Astrocyte (in vitro differentiated cells and primary cell): ENCODE results near the gene PNMT. TPM values are rescaled to one million over a fixed set of nuclear protein-coding genes. Genes with fewer than 3 reads are reported as not detected.

Source experiments
- DNase-seq: peaks from one replicate; pipeline ENCODE4 v3.0.0-alpha.2; 2010; ENCODE audit warnings: low read depth
- FAIRE-seq: peaks from 2 replicates; lab custom pipeline; 2011; peaks lifted over from hg19 to GRCh38; lab: Jason Lieb, UNC
- H2AFZ ChIP-seq: 2 replicates; pipeline ENCODE4 v1.6.0; 2012; ENCODE audit warnings: low read depth, low read length, inconsistent platforms
- H3K27ac ChIP-seq: 2 replicates; pipeline ENCODE4 v1.5.1; 2011; ENCODE audit warnings: low read depth, low read length, inconsistent platforms
- H3K27me3 ChIP-seq: 2 replicates; pipeline ENCODE4 v1.6.0; 2011; ENCODE audit warnings: low read length, inconsistent platforms; ENCODE audit not compliant: insufficient read depth
- H3K36me3 ChIP-seq: 2 replicates; pipeline ENCODE4 v1.5.1; 2011; ENCODE audit warnings: low read length, inconsistent platforms; ENCODE audit not compliant: insufficient read depth
- H3K4me1 ChIP-seq: 2 replicates; pipeline ENCODE4 v1.5.1; 2011; ENCODE audit warnings: low read length, inconsistent platforms; ENCODE audit not compliant: insufficient read depth
- H3K4me2 ChIP-seq: 2 replicates; pipeline ENCODE4 v1.6.0; 2012; ENCODE audit warnings: low read length, inconsistent platforms
- H3K4me3 ChIP-seq: 2 replicates; pipeline ENCODE4 v1.5.1; 2011; ENCODE audit warnings: low read depth, mild to moderate bottlenecking, low read length, inconsistent platforms; ENCODE audit not compliant: insufficient read depth
- H3K79me2 ChIP-seq: 2 replicates; pipeline ENCODE4 v1.6.0; 2012; ENCODE audit warnings: mild to moderate bottlenecking, low read length, inconsistent platforms; ENCODE audit not compliant: insufficient read depth
- H3K9ac ChIP-seq: 2 replicates; pipeline ENCODE4 v1.6.0; 2012; ENCODE audit warnings: mild to moderate bottlenecking, low read length, inconsistent platforms
- H3K9me3 ChIP-seq: 2 replicates; pipeline ENCODE4 v1.5.1; 2012; ENCODE audit warnings: low read depth, mild to moderate bottlenecking, low read length, inconsistent platforms; ENCODE audit not compliant: insufficient read depth
- H4K20me1 ChIP-seq: 2 replicates; pipeline ENCODE4 v1.6.0; 2012; ENCODE audit warnings: low read length, inconsistent platforms; ENCODE audit not compliant: insufficient read depth
- H3K27ac Mint-ChIP-seq: one replicate; pipeline ENCODE4 v1.8.0; 2021; ENCODE audit warnings: mild to moderate bottlenecking, mixed read lengths; ENCODE audit not compliant: unreplicated experiment
- H3K27me3 Mint-ChIP-seq: one replicate; pipeline ENCODE4 v1.8.0; 2021; ENCODE audit warnings: low read depth, mixed read lengths; ENCODE audit not compliant: unreplicated experiment
- H3K36me3 Mint-ChIP-seq: one replicate; pipeline ENCODE4 v1.8.0; 2021; ENCODE audit warnings: low read depth, mixed read lengths; ENCODE audit not compliant: unreplicated experiment
- H3K4me1 Mint-ChIP-seq: one replicate; pipeline ENCODE4 v1.8.0; 2021; ENCODE audit warnings: low read depth, mixed read lengths; ENCODE audit not compliant: unreplicated experiment
- H3K4me3 Mint-ChIP-seq: one replicate; pipeline ENCODE4 v1.8.0; 2021; ENCODE audit warnings: mild to moderate bottlenecking, moderate library complexity, mixed read lengths; ENCODE audit not compliant: unreplicated experiment
- H3K9me3 Mint-ChIP-seq: one replicate; pipeline ENCODE4 v1.8.0; 2021; ENCODE audit warnings: mild to moderate bottlenecking, mixed read lengths; ENCODE audit not compliant: unreplicated experiment
- CTCF ChIP-seq: IDR thresholded peaks from 2 replicates; pipeline ENCODE4 v1.5.1; 2011; ENCODE audit warnings: low read depth, mild to moderate bottlenecking, inconsistent platforms, low read length, moderate library complexity; ENCODE audit not compliant: insufficient read depth
- EZH2 ChIP-seq: IDR thresholded peaks from 2 replicates; pipeline ENCODE4 v1.6.1; 2012; ENCODE audit warnings: mild to moderate bottlenecking, low read length, inconsistent platforms; ENCODE audit not compliant: insufficient read depth
- total RNA-seq: library from RNA; stranded (reverse); gene quantifications from 2 replicates; pipeline ENCODE4 v1.2.1, GENCODE V29; 2021

Gene PNMT
- total RNA-seq, 1 donor from 2014 or later = 0.59 TPM

DNA sequence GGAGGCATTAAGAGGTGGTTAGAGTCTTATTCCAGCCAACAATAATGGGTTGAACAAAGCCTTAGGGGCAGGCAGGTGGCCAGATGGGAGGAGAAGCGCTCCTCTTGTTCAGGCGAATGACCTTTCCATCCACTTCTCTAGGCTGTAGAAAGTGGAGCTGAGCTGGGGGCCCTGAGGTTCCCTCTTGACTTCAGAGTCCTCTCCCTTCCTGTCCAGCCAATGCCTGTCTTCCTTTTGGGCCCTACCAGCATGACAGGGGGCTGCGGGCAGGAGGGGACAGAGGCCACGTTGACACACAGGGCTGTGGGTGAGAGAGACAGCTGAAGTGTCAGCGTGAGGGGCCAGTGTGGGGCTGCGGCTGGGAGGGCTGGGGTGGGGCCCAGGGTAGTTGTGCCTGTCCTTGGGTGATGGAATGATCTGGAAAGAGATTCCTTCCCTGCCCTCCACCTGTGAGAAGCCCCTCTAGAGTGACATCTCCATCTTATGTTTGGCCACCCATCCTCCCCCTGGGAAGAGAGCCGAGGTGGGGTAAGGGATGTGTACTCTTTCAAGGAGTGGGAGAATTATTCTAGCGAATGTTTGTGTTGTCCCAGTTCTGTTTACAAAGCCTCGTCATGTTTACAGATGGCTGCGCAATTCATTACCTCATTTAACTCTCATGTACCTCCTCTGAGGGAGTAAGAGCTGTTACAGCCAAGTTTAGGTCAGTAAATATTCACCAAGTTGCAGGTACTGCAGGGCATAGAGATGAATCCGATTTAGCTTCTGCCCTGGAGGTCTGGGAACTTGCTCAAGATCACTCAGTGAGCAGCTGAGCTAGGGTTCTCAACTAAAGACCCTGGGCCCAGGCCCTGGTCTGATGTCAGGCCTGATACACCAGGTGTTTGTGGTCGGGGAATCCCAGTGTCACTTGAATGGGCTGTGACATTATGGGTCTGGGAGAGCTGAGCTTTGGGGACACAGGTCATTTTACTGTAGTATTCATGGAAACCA, 34.9 kb downstream of the PNMT start:
- Mint-ChIP-seq H3K27me3 (no peaks in the 10 kb centered on the region), H3K4me3 (peak overlapping the region; percentile 17), H3K27ac (no peak overlapping the region), H3K36me3 (peaks cover 6% of the 10 kb centered on the region), H3K4me1 (peaks cover 18% of the 10 kb centered on the region), H3K9me3 (no peaks in the 10 kb centered on the region)
- Histone ChIP-seq H3K9ac (no peak overlapping the region), H3K9me3 (no peaks in the 10 kb centered on the region), H3K27me3 (no peaks in the 10 kb centered on the region), H4K20me1 (peaks cover 70% of the 10 kb centered on the region), H3K4me2 (no peak overlapping the region), H3K79me2 (peaks cover 66% of the 10 kb centered on the region), H3K27ac (no peak overlapping the region), H3K4me1 (peaks cover 22% of the 10 kb centered on the region), H3K4me3 (no peak overlapping the region), H3K36me3 (peaks cover 4% of the 10 kb centered on the region), H2AFZ (no peak overlapping the region)
- TF ChIP-seq EZH2 = no peak
- no peak for TF ChIP-seq CTCF
- FAIRE-seq = no peak
- no peak for DNase-seq

GRCh38 chr17:39703913-39704312, 35.7 kb downstream of the PNMT start:
- no peak overlapping the region for H3K27ac ChIP-seq
- Mint-ChIP-seq H3K27me3 (no peaks in the 10 kb centered on the region), H3K27ac (no peak overlapping the region), H3K4me3 (no peak overlapping the region), H3K36me3 (peaks cover 11% of the 10 kb centered on the region), H3K9me3 (no peaks in the 10 kb centered on the region), H3K4me1 (peaks cover 18% of the 10 kb centered on the region)
- no peak overlapping the region for H3K4me3 ChIP-seq
- peaks cover 70% of the 10 kb centered on the region for H4K20me1 ChIP-seq
- H3K9me3 ChIP-seq = no peaks in the 10 kb centered on the region
- H2AFZ ChIP-seq = no peak overlapping the region
- H3K4me2 ChIP-seq = no peak overlapping the region
- DNase-seq (no peak), FAIRE-seq (no peak)
- peaks cover 22% of the 10 kb centered on the region for H3K4me1 ChIP-seq
- H3K27me3 ChIP-seq = no peaks in the 10 kb centered on the region
- no peak for TF ChIP-seq CTCF
- TF ChIP-seq EZH2 = no peak
- H3K79me2 ChIP-seq = peaks cover 66% of the 10 kb centered on the region
- peaks cover 8% of the 10 kb centered on the region for H3K36me3 ChIP-seq
- no peak overlapping the region for H3K9ac ChIP-seq
